Measurements from ENCODE around the gene PTCHD1. TPM values are rescaled to one million over a fixed set of nuclear protein-coding genes. Genes with fewer than 3 reads are reported as not detected.

The PTCHD1 gene
- polyA plus RNA-seq, 4 donors: 0.47 to 0.90 (median 0.78) TPM

DNA sequence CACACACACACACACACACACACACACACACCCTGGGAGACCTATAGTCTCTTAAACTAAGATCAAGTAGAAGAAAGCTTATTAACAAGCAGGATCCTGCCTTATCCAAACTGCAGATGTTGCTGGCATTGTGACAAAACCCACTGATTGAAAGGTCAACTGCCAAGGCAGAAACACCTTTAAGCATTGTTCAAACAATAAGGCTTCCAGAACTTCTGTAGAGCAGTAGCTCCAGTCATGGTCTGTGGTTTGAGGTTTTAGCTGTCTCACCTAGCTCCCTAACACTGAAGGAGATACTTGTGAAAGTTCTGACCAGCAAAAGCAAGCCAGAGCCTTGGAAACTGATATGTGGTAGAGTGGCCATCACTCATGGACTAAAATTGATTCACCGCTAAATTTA is 59.8 kb downstream of the PTCHD1 start:
- DNase-seq (ENCODE audit: low read depth in 4 of 4, low spot score in 3 of 4): no peak

DNA sequence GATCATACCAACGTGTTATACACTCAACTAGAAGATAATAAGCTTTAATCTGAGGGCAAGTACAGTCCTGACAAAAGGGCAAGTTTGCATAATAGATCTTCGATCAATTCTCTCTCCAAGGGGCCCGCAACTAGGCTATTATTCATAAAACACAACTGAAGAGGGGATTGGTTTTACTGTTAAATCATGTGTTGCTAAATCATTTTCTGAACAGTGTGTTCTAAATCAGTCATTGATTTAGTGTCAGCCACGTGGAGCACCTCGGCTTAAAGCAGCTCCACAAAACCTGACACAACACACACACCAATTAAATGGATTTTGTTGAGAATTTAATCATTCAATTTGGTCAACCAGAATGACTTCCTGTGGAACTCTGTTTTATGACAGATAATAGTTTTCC is 61.6 kb downstream of the PTCHD1 start:
- no peak for DNase-seq (ENCODE audit: low read depth in 4 of 4, low spot score in 3 of 4)

DNA sequence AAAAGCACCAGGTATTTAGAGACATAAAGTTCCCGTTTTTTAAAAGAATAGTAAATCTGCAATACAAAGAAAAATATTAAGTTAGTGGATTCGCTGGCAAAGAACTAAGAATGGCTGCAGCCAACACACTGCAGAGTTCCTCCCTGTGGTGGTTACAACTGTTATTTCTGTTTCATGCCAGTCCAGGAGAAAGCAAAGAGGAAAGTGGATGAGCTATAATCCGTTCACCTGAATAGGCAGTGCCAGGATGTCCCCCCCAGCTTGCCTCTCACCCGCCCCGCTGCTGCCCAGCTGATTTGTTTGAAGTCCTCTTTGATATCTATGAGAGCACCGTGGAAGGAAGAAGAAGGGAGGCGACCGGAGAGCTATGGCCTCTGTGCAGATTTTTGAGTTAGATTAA is 63.9 kb downstream of the PTCHD1 start:
- DNase-seq (ENCODE audit: low read depth in 4 of 4, low spot score in 3 of 4): no peak

DNA sequence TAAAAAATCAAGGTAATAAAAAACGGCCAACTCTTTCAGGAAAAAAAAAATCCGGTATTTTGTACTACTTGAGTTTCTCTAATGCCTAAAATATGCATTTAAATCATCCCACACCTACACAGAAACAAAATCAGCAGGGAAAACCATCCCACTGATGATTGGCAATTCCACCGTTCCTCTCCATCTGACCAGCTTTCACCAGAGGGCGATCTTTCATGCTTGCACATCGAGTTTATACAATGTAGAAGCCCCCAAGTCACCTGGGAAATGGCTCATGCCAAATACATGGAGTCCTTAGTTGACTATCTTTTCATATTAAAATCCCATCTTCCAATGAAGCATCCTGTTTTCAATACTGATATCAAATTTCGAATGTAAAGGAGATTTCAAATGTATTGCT is 69.2 kb downstream of the PTCHD1 start:
- DNase-seq (ENCODE audit: low read depth in 4 of 4, low spot score in 3 of 4): no peak

DNA sequence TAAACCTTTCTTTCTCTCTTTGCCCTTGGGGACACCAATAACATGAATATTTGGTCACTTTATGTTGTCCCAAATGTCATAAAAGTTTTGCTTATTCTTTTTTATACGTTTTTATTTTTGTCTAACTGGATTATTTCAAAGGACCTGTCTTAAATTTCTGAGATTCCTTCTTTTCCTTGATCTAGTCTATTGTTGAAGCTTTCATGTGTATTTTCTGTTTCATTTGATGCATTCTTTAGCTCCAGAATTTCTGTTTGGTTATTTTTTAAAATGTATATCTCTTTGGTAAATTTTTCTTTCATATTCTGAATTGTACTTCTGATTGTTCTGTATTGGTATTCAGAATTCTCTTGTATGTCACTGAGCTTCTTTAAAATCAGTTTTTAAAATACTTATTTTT is 88.3 kb downstream of the PTCHD1 start:
- no peak for DNase-seq (ENCODE audit: low read depth in 4 of 4, low spot score in 3 of 4)

DNA sequence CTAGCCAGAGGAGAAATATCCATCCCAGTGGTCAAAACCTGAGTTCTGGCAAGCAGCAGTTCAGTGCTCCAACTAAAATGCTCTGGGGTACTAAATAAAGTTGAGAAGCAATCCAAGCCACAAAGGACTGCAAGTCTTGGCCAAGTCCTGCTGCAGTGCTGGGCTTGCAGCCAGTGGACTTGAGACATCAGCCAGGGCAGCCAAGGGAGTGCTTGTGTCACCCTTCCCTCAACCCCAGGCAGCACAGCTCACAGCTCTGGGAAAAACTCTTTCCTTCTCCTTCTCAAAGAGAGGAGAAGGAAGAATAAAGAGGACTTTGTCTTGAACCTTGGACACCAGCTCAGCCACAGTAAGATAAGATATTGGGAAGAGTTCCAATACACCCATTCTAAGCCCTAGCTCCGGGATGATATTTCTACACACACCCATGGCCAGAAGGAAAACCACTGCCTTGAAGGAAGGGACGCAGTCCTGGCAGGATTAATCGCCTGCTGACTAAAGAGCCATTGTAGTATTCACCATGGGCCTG is 99.8 kb downstream of the PTCHD1 start:
- peak in 2 of 4 donors; percentile 3 to 4 for DNase-seq (ENCODE audit: low read depth in 4 of 4, low spot score in 3 of 4)

DNA sequence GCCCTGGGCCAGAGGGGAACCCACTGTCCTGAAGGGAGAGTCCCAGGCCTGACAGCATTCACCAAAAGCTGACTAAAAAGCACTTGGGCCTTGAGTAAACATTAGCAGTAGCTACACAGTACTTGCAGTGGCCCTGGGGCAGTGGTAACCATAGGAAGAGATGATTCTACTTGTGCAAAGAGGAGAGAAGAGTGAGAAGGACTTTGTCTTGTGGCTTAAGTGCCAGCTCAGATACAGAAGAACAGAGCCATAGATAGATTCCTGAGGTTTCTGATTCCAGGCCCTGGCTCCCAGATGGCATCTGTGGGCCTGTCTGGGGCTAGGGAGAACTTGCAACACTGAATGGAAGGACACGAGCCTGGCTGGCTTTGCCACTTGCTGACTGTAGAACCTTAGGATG is 100.5 kb downstream of the PTCHD1 start:
- no peak for DNase-seq (ENCODE audit: low read depth in 4 of 4, low spot score in 3 of 4)

DNA sequence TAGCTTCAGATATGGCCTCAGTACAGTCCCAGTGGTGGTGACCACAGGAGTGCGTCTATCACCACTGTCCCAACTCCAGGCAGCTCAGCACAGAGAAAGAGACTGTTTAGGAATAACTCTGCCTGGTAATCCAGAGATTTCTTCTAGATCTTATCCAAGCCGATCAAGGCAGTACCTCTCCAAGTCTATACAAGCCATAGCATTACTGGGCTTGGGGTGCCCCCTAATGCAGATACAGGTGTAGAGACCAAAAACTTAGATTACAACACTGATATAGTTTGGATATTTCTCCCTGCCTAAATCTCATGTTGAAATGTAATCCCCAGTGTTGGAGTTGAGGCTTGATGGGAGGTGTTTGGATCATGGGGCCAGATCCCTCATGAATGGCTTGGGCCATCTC is 100.9 kb downstream of the PTCHD1 start:
- no peak for DNase-seq (ENCODE audit: low read depth in 4 of 4, low spot score in 3 of 4)

DNA sequence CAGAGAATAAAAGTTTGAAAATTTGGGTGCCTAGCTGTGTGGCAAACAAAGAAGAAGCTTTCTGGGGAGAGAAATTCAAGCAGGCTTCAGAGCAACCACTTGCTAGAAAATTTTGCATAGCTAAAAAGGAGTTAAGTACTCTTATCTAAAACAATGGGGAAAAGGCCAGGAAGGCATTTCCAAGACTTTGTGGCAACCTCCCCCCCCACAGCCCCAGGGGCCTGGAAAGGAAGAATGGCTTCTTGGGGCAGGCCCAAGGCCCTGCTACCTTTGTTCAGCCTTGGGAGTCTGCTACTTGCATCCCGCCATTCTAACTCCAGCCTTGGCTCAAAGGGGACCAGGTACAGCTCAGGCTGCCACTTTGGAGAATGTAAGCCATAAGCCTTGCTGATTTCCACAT is 102.2 kb downstream of the PTCHD1 start:
- no peak for DNase-seq (ENCODE audit: low read depth in 4 of 4, low spot score in 3 of 4)

DNA sequence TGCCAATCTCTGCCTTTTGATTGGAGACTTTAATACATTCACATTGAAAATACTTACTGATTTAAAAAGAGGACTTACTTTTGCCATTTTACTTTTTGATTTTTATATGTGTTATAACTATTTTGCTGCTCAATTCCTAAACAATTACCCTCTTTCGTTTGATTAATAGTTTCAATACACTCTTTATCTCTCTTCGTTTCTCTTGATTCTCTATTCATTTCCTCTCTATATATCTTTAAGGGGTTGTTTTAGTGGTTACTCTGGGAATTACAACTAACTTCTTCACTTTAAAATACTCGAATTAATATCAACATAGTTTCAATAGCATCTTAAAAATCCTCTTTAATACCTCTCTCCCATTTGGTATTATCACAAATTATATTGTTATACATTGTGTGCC is 116.6 kb downstream of the PTCHD1 start:
- no peak for DNase-seq (ENCODE audit: low read depth in 4 of 4, low spot score in 3 of 4)

Data from right renal pelvis (tissue), 4 donors.